HG03521 (cell line): ENCODE results near the gene NTM.

Source experiments
- ATAC-seq: cut with Tn5 transposase; IDR thresholded peaks from one replicate; pipeline ENCODE4 v1.9.1; 2021; ENCODE audit warnings: mild to moderate bottlenecking, moderate library complexity; ENCODE audit not compliant: unreplicated experiment

Gene NTM

GRCh38 chr11:131758726-131759125, 388.3 kb downstream of the NTM start:
- ATAC-seq, result no peak

GRCh38 chr11:131759140-131759539, 388.7 kb downstream of the NTM start:
- no peak for ATAC-seq

- ATAC-seq, result no peak
These were observed 390.0 kb downstream of the NTM start for GRCh38 chr11:131760091-131761061.

GRCh38 chr11:131762346-131763110, 392.1 kb downstream of the NTM start:
- ATAC-seq, result no peak

GRCh38 chr11:131763193-131763890, 392.9 kb downstream of the NTM start:
- no peak for ATAC-seq

- no peak for ATAC-seq
These were observed 393.7 kb downstream of the NTM start for GRCh38 chr11:131764126-131764525.

- ATAC-seq, result no peak
These were observed 394.2 kb downstream of the NTM start for GRCh38 chr11:131764649-131765048.

- ATAC-seq, result no peak
These were observed 396.2 kb downstream of the NTM start for GRCh38 chr11:131766637-131767036.

GRCh38 chr11:131767421-131767820, 397.0 kb downstream of the NTM start:
- no peak for ATAC-seq

GRCh38 chr11:131770801-131771200, 400.4 kb downstream of the NTM start:
- ATAC-seq, result no peak

GRCh38 chr11:131771471-131771870, 401.1 kb downstream of the NTM start:
- no peak for ATAC-seq

- ATAC-seq, result no peak
These were observed 403.2 kb downstream of the NTM start for GRCh38 chr11:131773626-131774025.

GRCh38 chr11:131776211-131776610, 405.8 kb downstream of the NTM start:
- no peak for ATAC-seq

- ATAC-seq, result no peak
These were observed 415.4 kb downstream of the NTM start for GRCh38 chr11:131785801-131786200.

GRCh38 chr11:131787119-131787518, 416.7 kb downstream of the NTM start:
- no peak for ATAC-seq

- ATAC-seq, result no peak
These were observed 420.2 kb downstream of the NTM start for GRCh38 chr11:131790586-131790985.

GRCh38 chr11:131792243-131792642, 421.8 kb downstream of the NTM start:
- ATAC-seq, result no peak

GRCh38 chr11:131796089-131796488, 425.7 kb downstream of the NTM start:
- ATAC-seq, result no peak

GRCh38 chr11:131796541-131796940, 426.1 kb downstream of the NTM start:
- no peak for ATAC-seq

- ATAC-seq, result no peak
These were observed 430.0 kb downstream of the NTM start for GRCh38 chr11:131800452-131800851.

GRCh38 chr11:131802440-131803115, 432.2 kb downstream of the NTM start:
- no peak for ATAC-seq
